Osteoblast (primary cell): Measurements from ENCODE around the gene FAM177B. TPM values are rescaled to one million over a fixed set of nuclear protein-coding genes. Genes with fewer than 3 reads are reported as not detected.

ENCODE experiments used
- DNase-seq: peaks from one replicate; pipeline ENCODE4 v3.0.0; 2011; ENCODE audit warnings: low spot score, mixed read lengths; ENCODE audit not compliant: insufficient read length; ENCODE audit errors: missing footprints
- H2AFZ ChIP-seq: 2 replicates; pipeline ENCODE4 v1.6.0; 2011; ENCODE audit warnings: mild to moderate bottlenecking, low read length
- H3K27ac ChIP-seq: 2 replicates; pipeline ENCODE4 v1.5.1; 2011; ENCODE audit warnings: mild to moderate bottlenecking, low read depth, low read length, moderate library complexity
- H3K27me3 ChIP-seq: 2 replicates; pipeline ENCODE4 v1.6.0; 2012; ENCODE audit warnings: mild to moderate bottlenecking, control low read depth, inconsistent platforms, low read length, moderate library complexity; ENCODE audit not compliant: insufficient read depth
- H3K36me3 ChIP-seq: 2 replicates; pipeline ENCODE4 v1.5.1; 2011; ENCODE audit warnings: mild to moderate bottlenecking, low read length, control low read depth, moderate library complexity; ENCODE audit not compliant: insufficient read depth
- H3K4me1 ChIP-seq: 2 replicates; pipeline ENCODE4 v1.5.1; 2011; ENCODE audit warnings: mild to moderate bottlenecking, low read length, control low read depth, moderate library complexity; ENCODE audit not compliant: insufficient read depth
- H3K4me2 ChIP-seq: 2 replicates; pipeline ENCODE4 v1.6.0; 2011; ENCODE audit warnings: mild to moderate bottlenecking, low read length; ENCODE audit not compliant: insufficient read depth
- H3K4me3 ChIP-seq: fragments of 200-600 bp; sonication (generic); 3 replicates; pipeline ENCODE4 v1.5.1; 2012; ENCODE audit warnings: mild to moderate bottlenecking, low read length, inconsistent platforms; ENCODE audit not compliant: insufficient read depth
- H3K79me2 ChIP-seq: 2 replicates; pipeline ENCODE4 v1.6.0; 2012; ENCODE audit warnings: mild to moderate bottlenecking, low read length, control low read depth, inconsistent platforms; ENCODE audit not compliant: insufficient read depth
- H3K9me3 ChIP-seq: 2 replicates; pipeline ENCODE4 v1.5.1; 2011; ENCODE audit warnings: low read depth, low read length, control low read depth
- H4K20me1 ChIP-seq: 2 replicates; pipeline ENCODE4 v1.6.0; 2012; ENCODE audit warnings: mild to moderate bottlenecking, low read length, control low read depth; ENCODE audit not compliant: insufficient read depth
- total RNA-seq: library from RNA; depleted of rRNA; stranded (reverse); fragments of >200 nt; gene quantifications from 2 replicates; pipeline ENCODE4 v1.2.3, GENCODE V29; 2012
- TF ChIP-seq, protein P1 (sequence below): IDR thresholded peaks from 2 replicates; pipeline ENCODE4 v1.5.1; 2011; ENCODE audit warnings: mild to moderate bottlenecking, low read depth, low read length, moderate library complexity; ENCODE audit errors: extremely low read depth

FAM177B gene
- total RNA-seq, 1 donor, result not detected

DNA sequence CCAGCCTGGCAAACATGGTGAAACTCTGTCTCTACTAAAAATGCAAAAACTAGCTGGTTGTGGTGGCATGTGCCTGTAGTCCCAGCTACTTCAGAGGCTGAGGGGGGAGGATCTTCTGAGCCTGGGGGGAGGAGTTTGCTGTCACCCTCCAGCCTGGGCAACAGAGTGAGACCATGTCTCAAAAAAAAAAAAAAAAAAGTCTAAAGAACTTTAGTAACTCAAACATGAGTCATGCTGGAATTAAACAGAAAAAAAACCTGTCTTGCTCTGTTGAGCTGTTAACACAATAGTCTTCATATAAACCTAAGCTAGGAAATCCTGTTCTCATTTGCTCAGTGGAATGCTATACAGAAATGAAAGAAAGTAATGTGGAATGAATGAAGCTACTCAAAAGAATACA lies 61.1 kb downstream of the FAM177B start:
- H4K20me1 ChIP-seq, result no peaks in the 10 kb centered on the region
- no peak overlapping the region for H3K4me2 ChIP-seq
- no peaks in the 10 kb centered on the region for H3K4me1 ChIP-seq
- H3K9me3 ChIP-seq, result no peaks in the 10 kb centered on the region
- H3K79me2 ChIP-seq, result no peaks in the 10 kb centered on the region
- H3K4me3 ChIP-seq, result no peak overlapping the region
- no peak overlapping the region for H3K27ac ChIP-seq
- H3K36me3 ChIP-seq, result no peaks in the 10 kb centered on the region
- H2AFZ ChIP-seq, result no peak overlapping the region
- no peak for DNase-seq
- peaks cover 14% of the 10 kb centered on the region for H3K27me3 ChIP-seq
- TF ChIP-seq, protein P1, sequence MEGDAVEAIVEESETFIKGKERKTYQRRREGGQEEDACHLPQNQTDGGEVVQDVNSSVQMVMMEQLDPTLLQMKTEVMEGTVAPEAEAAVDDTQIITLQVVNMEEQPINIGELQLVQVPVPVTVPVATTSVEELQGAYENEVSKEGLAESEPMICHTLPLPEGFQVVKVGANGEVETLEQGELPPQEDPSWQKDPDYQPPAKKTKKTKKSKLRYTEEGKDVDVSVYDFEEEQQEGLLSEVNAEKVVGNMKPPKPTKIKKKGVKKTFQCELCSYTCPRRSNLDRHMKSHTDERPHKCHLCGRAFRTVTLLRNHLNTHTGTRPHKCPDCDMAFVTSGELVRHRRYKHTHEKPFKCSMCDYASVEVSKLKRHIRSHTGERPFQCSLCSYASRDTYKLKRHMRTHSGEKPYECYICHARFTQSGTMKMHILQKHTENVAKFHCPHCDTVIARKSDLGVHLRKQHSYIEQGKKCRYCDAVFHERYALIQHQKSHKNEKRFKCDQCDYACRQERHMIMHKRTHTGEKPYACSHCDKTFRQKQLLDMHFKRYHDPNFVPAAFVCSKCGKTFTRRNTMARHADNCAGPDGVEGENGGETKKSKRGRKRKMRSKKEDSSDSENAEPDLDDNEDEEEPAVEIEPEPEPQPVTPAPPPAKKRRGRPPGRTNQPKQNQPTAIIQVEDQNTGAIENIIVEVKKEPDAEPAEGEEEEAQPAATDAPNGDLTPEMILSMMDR, result no peak

DNA sequence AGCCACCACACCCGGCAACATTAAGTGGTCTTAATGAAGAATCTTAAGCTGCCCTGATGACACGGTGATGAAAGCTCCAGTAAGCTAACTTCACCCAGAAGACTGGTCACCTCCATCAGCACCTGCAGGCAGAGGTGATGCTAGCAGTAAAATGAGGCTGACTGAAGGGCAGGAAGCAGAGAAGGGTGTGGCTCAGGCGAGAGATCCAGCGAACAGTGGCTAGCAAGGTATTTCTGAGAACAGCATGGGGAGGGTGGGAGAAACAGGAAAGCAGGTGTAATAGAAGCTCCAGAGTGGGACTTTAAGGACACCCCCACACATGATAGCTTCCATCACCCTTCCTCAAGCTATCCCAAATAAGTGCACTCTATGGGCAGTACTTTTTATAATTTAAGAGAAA lies 62.0 kb downstream of the FAM177B start:
- TF ChIP-seq, protein P1, result no peak
- Histone ChIP-seq H4K20me1 (no peaks in the 10 kb centered on the region), H3K36me3 (no peaks in the 10 kb centered on the region)

More for the DNA sequence above, 62.0 kb downstream of the FAM177B start:
- H3K4me1 ChIP-seq, result no peaks in the 10 kb centered on the region
- no peaks in the 10 kb centered on the region for H3K79me2 ChIP-seq
- no peak overlapping the region for H3K4me3 ChIP-seq
- H3K27ac ChIP-seq, result no peak overlapping the region
- H2AFZ ChIP-seq, result no peak overlapping the region
- peaks cover 10% of the 10 kb centered on the region for H3K27me3 ChIP-seq
- H3K4me2 ChIP-seq, result no peak overlapping the region
- H3K9me3 ChIP-seq, result no peaks in the 10 kb centered on the region
- no peak for DNase-seq

Other genes starting within 250 kb of the FAM177B start
- gene HHIPL2, start 189.1 kb upstream of the FAM177B start, total RNA-seq, result 0.72 and 0.88 TPM in 2 replicates
- 8.5 and 9.4 TPM in 2 replicates for gene TAF1A, start 147.3 kb upstream of the FAM177B start, total RNA-seq
- 68.8 and 79.6 TPM in 2 replicates for gene MIA3, start 119.1 kb upstream of the FAM177B start, total RNA-seq
- 45.6 and 54.2 TPM in 2 replicates for gene AIDA, start 24.7 kb upstream of the FAM177B start, total RNA-seq
- 77.4 and 79.3 TPM in 2 replicates for gene BROX, start 24.6 kb upstream of the FAM177B start, total RNA-seq
- gene DISP1, start 77.8 kb downstream of the FAM177B start, total RNA-seq, result 4.3 and 4.4 TPM in 2 replicates